SK-N-SH treated with all-trans-retinoic acid at 6 μM for 48 hours (cell line): Measurements from ENCODE around the gene MSH5.

Source experiments
- BACH2 ChIP-seq: fragments of 250-450 bp; sonication (Bioruptor Pico); IDR thresholded peaks from 2 replicates; pipeline ENCODE4 v1.9.0; 2021; ENCODE audit warnings: mild to moderate bottlenecking, borderline replicate concordance
- CSDC2 ChIP-seq: fragments of 250-450 bp; sonication (Bioruptor Pico); IDR thresholded peaks from 2 replicates; pipeline ENCODE4 v1.5.0; 2020; ENCODE audit warnings: mild to moderate bottlenecking, moderate library complexity
- CSRNP3 ChIP-seq: fragments of 250-450 bp; sonication (Bioruptor Pico); IDR thresholded peaks from 2 replicates; pipeline ENCODE4 v1.5.1; 2021; ENCODE audit warnings: mild to moderate bottlenecking, moderate library complexity
- PATZ1 ChIP-seq: fragments of 250-450 bp; sonication (Bioruptor Pico); IDR thresholded peaks from 2 replicates; pipeline ENCODE4 v1.8.0; 2020; ENCODE audit warnings: mild to moderate bottlenecking, moderate library complexity, borderline replicate concordance
- POU6F1 ChIP-seq: fragments of 250-450 bp; sonication (Bioruptor Pico); IDR thresholded peaks from 2 replicates; pipeline ENCODE4 v1.8.0; 2021; ENCODE audit warnings: low read depth, mild to moderate bottlenecking, moderate library complexity, borderline replicate concordance
- RARB ChIP-seq: fragments of 250-450 bp; sonication (Bioruptor Pico); IDR thresholded peaks from 2 replicates; pipeline ENCODE4 v1.8.0; 2021; ENCODE audit warnings: mild to moderate bottlenecking, moderate library complexity
- SNAI2 ChIP-seq: fragments of 250-450 bp; sonication (Bioruptor Pico); IDR thresholded peaks from 2 replicates; pipeline ENCODE4 v1.5.0; 2020; ENCODE audit warnings: mild to moderate bottlenecking, moderate library complexity
- TOX ChIP-seq: fragments of 250-450 bp; sonication (Bioruptor Pico); IDR thresholded peaks from 2 replicates; pipeline ENCODE4 v1.8.0; 2021; ENCODE audit warnings: mild to moderate bottlenecking, moderate library complexity, borderline replicate concordance
- ZFP3 ChIP-seq: fragments of 250-450 bp; sonication (Bioruptor Pico); IDR thresholded peaks from 2 replicates; pipeline ENCODE4 v1.5.0; 2020; ENCODE audit warnings: mild to moderate bottlenecking, moderate library complexity
- ZFP30 ChIP-seq: fragments of 450-650 bp; formaldehyde crosslinking; IDR thresholded peaks from 2 replicates; pipeline ENCODE4 v1.5.0; 2022; ENCODE audit warnings: mild to moderate bottlenecking, moderate library complexity
- ZNF565 ChIP-seq: fragments of 450-650 bp; formaldehyde crosslinking; conservative IDR thresholded peaks from 2 replicates; pipeline ENCODE4 v1.5.0; 2020; ENCODE audit warnings: low read depth, mild to moderate bottlenecking, moderate library complexity
- ZNF8 ChIP-seq: fragments of 450-650 bp; formaldehyde crosslinking; IDR thresholded peaks from 2 replicates; pipeline ENCODE4 v1.5.0; 2020; ENCODE audit warnings: mild to moderate bottlenecking, moderate library complexity

- TF ChIP-seq ZNF565 (CRISPR knock-in tag): no peak
- TF ChIP-seq PATZ1 (CRISPR knock-in tag): no peak
- TF ChIP-seq ZFP30 (CRISPR knock-in tag): no peak
- TF ChIP-seq CSDC2 (CRISPR knock-in tag): no peak
- no peak for TF ChIP-seq TOX (CRISPR knock-in tag)
- no peak for TF ChIP-seq POU6F1 (CRISPR knock-in tag)
- TF ChIP-seq RARB (CRISPR knock-in tag): no peak
- no peak for TF ChIP-seq BACH2 (CRISPR knock-in tag)
- no peak for TF ChIP-seq ZNF8 (CRISPR knock-in tag)
- TF ChIP-seq SNAI2 (CRISPR knock-in tag): no peak
- TF ChIP-seq ZFP3 (CRISPR knock-in tag): no peak
- no peak for TF ChIP-seq CSRNP3 (CRISPR knock-in tag)
Measured at GRCh38 chr6:31721351-31722020, 18.3 kb upstream of the MSH5 start, which contains the start of gene LY6G6C.
